ENCODE data around the gene ZNF608.

ZNF608 gene

DNA sequence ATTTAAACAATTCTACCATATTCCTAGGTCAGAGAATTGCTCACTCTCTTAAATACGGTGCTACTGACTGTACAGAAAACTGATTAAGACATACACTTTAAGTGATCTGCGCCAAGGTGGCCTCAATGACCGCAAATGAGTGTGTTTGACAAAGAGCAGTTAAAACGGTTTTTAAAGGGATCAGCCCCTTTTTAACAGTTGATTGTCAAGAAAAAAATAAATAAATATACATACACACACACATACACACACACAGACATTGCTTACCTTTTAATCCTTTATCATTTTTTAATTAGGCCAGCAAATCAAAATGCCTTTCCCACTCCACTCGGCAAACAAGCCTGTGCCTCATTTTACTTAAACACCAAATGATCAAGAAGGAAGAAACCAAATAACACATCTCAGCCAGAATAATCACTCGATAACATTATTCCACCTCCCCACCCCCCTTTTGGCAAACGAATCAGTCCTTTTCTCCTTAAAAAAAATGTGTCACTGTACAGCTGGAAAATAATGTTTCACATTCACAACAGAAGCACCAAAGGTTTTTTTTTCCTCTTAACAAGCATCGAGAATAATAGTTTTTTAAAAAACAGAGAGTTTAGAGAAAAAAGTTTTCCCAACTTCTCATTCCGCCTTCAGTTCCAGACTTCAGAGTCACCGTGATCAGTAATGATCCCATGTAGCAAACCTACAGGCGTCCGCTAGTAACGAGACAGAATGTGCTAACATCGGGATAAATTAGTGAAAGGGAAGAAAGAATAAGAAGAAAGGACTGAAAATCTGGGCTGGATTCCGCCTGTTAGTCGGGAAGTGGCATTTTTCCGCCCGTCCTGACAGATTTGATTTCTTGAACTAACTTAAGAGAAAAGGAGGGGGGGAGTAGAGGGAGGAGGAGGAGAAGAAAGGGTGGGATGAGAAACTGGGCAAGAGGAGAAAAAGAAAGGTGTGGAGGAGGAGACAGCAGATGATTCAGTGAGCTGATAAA, at the start of gene ZNF608:
Gene ZNF608 (minus strand): TSS at position 712 of the 988 bp plus-strand sequence. CDS start 1,650 bp downstream, outside the sequence.
- DNase-seq (ENCODE audit: low spot score), result no peak

DNA sequence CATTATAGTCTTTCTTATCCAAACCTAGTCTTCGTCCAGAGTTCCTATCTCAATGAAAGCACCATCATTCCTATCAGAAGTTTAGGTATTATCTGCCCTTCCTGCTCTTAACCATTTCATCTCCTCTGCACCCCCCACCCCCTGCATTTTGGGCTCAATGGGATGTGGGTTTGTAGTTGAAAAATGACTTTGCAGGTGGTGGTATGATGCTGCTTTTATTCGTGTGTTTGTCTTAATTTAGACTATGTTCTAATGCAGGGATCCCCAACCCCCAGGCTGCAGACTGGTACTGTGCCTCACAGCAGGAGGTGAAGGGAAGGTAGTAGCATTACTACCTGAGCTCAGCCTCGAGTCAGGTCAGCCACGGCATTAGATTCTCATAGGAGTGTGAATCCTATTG, 49.4 kb upstream of the ZNF608 start:
- no peak for DNase-seq (ENCODE audit: low spot score)

- peak; percentile 44 for DNase-seq (ENCODE audit: low spot score)
Measured at GRCh38 chr5:124790895-124791732, 44.7 kb upstream of the ZNF608 start.

- no peak for DNase-seq (ENCODE audit: low spot score)
Measured at GRCh38 chr5:124790301-124790894, 44.0 kb upstream of the ZNF608 start.

GRCh38 chr5:124789104-124789605, 42.7 kb upstream of the ZNF608 start:
- no peak for DNase-seq (ENCODE audit: low spot score)

DNA sequence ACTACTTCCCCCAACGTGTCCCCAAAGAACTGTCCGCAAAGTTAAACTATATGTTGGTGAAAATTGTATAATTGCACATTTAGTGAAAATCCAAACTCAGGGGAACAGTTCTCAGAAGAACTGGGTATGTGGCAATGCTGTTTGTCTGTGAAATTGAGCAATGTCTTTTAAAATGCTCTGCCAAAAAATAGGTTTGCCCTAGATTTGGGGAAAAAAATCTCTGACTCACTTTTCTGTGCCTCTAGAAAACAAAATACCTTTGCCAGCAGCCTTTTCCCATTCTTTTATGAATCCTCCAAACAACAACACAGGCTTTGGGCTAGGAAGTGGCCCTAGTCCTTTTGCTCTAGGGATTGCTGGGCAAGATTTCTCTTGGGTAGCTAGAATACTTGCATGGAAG, 37.4 kb upstream of the ZNF608 start:
- no peak for DNase-seq (ENCODE audit: low spot score)

DNA sequence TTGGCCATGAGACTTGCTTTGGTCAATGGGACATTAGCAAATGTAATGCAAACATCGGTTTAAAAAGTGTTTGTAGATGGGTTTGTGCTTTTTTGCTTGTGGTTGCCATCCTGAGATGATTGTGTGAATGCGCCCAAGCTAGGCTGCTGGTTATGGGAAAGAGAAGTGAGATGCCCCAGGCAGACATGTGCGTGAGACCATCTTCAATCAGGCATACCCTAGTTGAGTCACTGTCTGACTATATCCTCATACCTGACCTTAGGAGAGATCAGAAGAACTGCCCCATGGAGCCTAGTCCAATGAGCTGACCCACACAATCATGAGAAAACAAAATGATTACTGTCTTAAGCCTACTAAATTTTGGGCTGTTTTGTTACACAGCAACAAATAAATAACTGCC, 36.8 kb upstream of the ZNF608 start:
- no peak for DNase-seq (ENCODE audit: low spot score)

DNA sequence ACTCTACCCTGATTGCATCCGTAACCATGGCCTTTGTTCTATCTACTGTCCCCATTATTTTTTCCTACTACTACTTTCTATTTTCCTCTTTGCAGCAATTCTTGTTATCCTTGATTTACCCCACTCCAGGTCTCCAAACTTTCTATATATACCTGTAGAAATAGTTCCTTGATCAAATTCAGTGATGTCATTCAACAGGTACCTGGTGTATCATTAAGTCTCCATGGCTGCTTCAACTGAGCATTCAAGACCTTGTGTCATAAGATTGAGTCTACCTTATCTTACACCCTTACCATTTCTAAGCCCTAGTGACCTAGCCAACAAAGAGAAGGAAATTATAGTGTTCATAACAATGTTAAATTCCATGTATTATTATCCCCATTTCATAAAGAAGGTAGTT, 35.8 kb upstream of the ZNF608 start:
- no peak for DNase-seq (ENCODE audit: low spot score)

DNA sequence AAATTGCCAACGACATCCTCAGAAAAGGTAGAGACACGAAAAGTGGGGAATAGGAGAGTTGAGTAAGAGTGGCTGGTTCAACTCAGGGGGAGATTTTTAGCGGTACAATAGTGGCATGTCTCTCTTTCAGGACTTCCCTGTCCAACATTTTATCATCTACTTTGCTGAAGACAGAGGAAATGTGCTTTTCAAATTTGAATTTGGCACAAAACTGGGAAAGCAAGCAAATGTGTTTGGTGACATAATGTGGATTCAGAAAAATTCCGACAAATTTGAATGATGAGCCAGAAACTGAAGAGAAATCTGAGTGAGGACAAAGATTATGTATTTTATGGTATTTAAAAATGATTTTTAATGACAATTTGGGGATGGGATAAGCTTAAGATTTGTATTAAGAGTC, 33.6 kb upstream of the ZNF608 start:
- no peak for DNase-seq (ENCODE audit: low spot score)

DNA sequence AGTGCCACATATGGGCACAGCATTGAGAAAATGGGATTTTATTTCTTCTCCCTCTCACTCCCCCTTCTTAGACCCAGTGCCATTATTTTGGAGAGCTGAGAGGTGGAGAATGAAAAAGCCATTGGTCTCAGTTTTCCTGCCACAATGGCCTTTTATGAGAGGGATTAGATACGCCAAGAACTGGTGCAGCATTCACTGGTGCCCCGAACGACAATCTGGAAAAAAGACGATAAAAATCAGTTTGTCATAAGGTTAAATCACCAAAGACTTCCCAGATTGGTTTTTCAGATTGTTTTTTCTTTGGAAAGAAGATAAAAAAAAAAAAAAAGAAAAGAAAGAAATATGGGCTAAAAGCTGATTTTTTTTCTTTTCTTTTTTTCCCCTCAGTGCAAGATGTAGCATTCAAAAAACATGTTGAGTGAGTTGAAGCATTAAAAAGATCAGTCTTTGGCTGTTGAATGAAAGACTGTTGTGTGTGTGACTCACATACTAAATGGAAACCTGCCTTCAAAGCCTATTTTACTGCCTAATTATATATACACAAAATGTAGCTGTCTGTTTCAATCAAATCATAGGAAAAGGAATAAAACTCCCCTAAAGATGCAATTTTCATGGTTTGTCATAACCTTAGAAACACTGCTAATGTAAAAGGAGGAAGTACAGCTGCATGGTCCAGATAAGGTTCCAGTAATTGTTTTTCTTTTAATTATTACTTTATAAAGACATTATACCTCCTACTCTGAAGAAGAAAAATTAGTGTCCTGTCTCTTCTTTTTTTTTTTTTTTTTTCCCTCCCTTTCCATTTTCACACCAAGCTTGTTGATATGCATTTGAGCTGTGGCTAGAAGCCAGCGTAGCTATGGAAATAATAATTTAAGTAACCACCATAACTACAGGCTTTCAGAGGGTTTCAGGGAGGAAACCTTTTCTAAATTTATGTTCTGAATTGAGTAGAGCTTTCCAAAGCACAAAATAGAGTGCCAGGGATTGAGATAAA, 27.2 kb upstream of the ZNF608 start:
- no peak for DNase-seq (ENCODE audit: low spot score)

- DNase-seq (ENCODE audit: low spot score), result no peak
Measured at GRCh38 chr5:124772457-124773200, 26.2 kb upstream of the ZNF608 start.

GRCh38 chr5:124771761-124772160, 25.3 kb upstream of the ZNF608 start:
- DNase-seq (ENCODE audit: low spot score), result no peak

DNA sequence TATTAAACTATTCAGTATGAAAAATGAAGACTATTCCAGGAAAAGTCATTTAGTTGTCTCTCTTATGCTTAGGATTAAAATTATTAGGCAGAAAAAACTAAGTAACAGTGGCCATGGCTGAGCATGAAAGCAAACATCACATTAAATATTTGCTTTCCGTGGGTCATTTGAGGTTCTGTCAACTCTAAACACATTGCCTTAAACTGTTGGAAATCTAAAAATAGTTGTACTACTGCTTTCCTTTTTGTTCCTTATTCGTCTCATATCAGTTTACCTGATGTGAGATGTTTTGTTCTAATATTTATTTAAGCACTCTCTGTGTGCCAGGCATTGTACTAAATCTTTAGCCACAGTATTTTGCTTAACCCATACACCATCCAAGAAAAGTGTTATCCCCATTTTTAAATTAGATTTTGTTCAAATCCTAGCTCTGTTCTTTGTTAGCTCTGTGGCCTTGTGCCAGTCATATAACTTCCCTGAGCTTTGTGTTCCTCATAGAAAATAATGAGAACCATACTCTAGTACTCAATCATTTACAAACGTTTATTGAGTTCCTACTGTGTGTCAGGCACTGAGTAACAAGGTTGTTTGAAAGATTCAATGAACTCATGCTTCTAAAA, 18.7 kb upstream of the ZNF608 start:
- no peak for DNase-seq (ENCODE audit: low spot score)

- DNase-seq (ENCODE audit: low spot score), result no peak
Measured at GRCh38 chr5:124764585-124764984, 18.1 kb upstream of the ZNF608 start.

DNA sequence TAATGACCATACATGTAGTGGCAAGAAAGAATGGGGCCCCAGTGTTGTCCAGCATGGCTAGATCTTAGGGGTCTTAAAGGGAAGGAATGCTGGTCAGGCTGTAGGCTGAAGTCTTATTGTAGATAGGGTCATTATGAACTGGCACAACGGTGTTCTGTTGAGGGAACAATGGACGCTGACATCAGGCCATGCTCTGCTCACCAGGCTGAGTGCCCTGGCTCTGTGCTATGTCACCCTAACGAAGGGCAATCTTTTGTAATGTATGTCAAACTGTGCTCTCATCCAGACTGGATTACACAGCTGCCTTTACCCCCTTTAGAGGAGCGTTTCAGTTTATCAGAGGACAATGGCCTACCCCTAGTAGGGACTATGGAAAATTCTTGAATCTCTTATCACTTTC, 14.6 kb upstream of the ZNF608 start:
- no peak for DNase-seq (ENCODE audit: low spot score)

DNA sequence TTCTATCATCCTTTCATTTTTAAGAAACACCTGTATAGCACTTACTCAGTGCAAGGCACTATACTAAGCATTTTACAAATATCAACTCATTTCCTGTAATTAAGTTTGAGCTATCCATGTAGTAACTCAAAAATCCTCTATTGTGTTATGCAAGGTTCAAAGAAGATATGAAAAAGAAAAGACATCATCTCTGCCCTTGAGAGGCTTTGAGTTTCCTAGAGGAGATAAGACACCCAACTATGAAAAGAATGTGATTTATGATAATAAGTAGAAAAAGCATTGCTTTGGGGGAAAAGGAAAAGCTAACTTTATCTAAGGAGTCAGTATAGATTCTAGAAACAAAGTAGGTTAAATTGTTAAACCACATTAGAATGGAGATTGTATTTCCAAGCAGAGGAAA, 14.2 kb upstream of the ZNF608 start:
- no peak for DNase-seq (ENCODE audit: low spot score)

DNA sequence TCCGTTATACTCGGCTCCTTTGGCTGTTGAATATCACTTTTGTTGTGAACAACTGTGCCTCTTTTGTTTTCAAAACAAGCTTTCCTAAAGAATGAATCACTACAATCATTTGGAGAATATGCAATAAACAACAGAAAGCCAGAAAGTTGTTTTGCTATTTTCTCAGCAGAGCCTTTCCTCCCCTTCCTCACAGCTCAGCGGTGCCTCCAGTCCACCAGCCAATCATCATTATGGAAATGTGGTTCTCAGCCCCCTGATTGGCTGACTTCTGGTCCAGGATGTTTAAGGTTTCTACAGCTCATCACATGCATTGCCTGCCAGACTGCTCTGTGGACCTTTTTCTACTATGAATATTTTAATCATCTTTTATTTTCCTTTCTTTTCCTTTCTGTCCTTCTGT, 9.1 kb upstream of the ZNF608 start:
- DNase-seq (ENCODE audit: low spot score), result no peak

DNA sequence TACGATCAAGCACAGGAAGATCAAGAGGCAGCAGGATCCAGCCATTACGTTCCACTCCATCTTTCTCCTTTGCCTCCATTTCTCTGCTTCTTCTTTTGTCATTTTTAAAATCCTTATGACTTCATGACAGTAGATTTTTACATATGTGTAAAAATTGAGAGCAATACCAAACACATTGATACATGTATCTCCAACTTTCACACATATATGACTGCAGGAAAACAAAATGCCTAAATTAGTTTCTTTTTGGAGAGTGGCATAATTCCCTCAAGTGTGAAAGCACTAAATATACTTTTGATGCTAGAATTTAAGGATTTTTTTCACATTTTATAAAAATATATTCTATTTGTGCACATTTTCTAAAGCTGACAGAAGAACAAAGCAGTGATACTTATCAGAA, 8.6 kb upstream of the ZNF608 start:
- no peak for DNase-seq (ENCODE audit: low spot score)

DNA sequence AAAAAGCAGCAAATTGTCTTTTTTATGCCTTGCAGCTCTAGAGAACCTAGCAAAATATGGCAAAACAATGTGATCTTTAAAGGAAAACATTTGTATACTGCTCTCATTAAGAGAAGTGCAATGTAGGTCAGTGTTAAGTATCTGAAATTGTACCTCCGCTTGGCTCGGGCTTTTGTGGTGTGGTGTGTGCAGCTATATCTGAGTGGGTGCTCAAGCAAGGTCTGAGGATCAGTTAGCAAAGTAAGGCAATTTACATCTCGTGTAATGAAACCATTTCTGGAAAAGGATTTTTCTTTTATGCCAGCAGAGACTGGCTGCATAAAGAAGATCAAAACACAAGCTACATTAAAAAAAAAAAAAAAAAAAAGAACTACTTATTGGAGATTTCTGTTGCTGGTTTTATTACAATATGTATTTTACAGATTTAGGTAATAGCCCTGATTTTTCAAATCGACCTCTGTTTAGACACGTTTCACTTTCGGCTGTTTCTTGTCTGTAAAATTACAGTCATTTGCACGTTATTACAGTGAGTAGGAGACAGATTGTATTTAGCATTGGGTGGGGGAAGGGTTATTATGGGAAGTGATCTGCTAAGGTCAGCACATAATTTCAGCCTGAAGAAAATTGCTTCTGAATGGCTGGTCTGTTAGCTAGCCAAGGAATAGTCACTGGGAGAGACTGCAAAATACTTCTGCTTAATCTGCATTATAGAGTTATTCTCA, 7.9 kb upstream of the ZNF608 start:
- no peak for DNase-seq (ENCODE audit: low spot score)
